Panc1 (cell line): Measurements from ENCODE around the gene SPEF1.

Experiments
- POLR2AphosphoS5 ChIP-seq: IDR thresholded peaks from 2 replicates; pipeline ENCODE4 v1.6.1; 2012; ENCODE audit warnings: mild to moderate bottlenecking, low read depth, low read length, moderate library complexity
- SIN3A ChIP-seq: IDR thresholded peaks from 2 replicates; pipeline ENCODE4 v1.6.1; 2012; ENCODE audit warnings: low read depth, mild to moderate bottlenecking, low read length, moderate library complexity, borderline replicate concordance; ENCODE audit not compliant: insufficient read depth
- TF ChIP-seq, protein P1 (sequence below): fragments of 450-650 bp; IDR thresholded peaks from 2 replicates; pipeline ENCODE4 v1.5.1; 2017; ENCODE audit warnings: mild to moderate bottlenecking
- TF ChIP-seq, protein P2 (sequence below), 2 experiments: IDR thresholded peaks; 2 replicates each; pipeline ENCODE4 v1.6.1; 2011 to 2012; ENCODE audit warnings: low read depth in 2 of 2, control low read depth in 1 of 2, low read length in 1 of 2, mild to moderate bottlenecking in 1 of 2, moderate library complexity in 1 of 2; ENCODE audit not compliant: insufficient read depth in 1 of 2

DNA sequence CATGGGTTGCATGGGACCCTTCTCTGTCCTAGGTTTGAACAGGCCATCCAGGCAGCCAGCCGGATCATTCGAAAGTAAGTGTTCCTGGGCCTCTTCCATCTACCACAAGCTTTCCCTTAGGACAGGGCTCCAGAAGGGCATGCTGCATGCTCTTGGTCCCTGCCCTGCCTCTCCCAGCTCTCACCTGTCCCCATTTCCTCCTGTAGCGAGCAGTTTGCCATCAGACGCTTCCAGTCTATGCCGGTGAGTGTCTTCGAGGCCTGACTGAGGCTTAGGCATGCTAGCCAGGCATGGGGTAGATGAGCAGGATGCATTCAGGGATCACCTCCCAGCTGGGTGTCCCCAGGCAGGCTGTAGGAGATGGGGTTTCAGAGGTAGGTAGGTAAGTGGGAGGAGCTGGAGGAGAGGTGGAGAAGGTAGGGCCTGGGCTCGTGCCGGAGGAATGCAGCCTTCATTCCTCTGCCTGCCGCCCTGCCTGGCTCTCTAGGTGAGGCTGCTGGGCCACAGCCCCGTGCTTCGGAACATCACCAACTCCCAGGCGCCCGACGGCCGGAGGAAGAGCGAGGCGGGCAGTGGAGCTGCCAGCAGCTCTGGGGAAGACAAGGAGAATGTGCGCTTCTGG lies 19.1 kb upstream of the SPEF1 start:
- TF ChIP-seq, protein P1, sequence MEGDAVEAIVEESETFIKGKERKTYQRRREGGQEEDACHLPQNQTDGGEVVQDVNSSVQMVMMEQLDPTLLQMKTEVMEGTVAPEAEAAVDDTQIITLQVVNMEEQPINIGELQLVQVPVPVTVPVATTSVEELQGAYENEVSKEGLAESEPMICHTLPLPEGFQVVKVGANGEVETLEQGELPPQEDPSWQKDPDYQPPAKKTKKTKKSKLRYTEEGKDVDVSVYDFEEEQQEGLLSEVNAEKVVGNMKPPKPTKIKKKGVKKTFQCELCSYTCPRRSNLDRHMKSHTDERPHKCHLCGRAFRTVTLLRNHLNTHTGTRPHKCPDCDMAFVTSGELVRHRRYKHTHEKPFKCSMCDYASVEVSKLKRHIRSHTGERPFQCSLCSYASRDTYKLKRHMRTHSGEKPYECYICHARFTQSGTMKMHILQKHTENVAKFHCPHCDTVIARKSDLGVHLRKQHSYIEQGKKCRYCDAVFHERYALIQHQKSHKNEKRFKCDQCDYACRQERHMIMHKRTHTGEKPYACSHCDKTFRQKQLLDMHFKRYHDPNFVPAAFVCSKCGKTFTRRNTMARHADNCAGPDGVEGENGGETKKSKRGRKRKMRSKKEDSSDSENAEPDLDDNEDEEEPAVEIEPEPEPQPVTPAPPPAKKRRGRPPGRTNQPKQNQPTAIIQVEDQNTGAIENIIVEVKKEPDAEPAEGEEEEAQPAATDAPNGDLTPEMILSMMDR: no peak
- TF ChIP-seq POLR2AphosphoS5: no peak
- TF ChIP-seq SIN3A: no peak
- TF ChIP-seq, protein P2, sequence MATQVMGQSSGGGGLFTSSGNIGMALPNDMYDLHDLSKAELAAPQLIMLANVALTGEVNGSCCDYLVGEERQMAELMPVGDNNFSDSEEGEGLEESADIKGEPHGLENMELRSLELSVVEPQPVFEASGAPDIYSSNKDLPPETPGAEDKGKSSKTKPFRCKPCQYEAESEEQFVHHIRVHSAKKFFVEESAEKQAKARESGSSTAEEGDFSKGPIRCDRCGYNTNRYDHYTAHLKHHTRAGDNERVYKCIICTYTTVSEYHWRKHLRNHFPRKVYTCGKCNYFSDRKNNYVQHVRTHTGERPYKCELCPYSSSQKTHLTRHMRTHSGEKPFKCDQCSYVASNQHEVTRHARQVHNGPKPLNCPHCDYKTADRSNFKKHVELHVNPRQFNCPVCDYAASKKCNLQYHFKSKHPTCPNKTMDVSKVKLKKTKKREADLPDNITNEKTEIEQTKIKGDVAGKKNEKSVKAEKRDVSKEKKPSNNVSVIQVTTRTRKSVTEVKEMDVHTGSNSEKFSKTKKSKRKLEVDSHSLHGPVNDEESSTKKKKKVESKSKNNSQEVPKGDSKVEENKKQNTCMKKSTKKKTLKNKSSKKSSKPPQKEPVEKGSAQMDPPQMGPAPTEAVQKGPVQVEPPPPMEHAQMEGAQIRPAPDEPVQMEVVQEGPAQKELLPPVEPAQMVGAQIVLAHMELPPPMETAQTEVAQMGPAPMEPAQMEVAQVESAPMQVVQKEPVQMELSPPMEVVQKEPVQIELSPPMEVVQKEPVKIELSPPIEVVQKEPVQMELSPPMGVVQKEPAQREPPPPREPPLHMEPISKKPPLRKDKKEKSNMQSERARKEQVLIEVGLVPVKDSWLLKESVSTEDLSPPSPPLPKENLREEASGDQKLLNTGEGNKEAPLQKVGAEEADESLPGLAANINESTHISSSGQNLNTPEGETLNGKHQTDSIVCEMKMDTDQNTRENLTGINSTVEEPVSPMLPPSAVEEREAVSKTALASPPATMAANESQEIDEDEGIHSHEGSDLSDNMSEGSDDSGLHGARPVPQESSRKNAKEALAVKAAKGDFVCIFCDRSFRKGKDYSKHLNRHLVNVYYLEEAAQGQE (IDR thresholded peaks at IDR 0.05; ENCODE audit: insufficient read depth in 1 of 2, low read depth in 2 of 2, low read length in 1 of 2): no peak
